K562 (cell line): ENCODE results near the gene DAPP1. TPM values are rescaled to one million over a fixed set of nuclear protein-coding genes. Genes with fewer than 3 reads are reported as not detected.

ENCODE experiments used
- ATAC-seq: fragments of 200-7000 bp; cut with Tn5 transposase; 3 replicates; pipeline ENCODE4 v1.9.1; 2020; ENCODE audit warnings: moderate library complexity
- BruUV-seq: library from RNA; stranded (reverse); fragments of 400-500 nt; replicated peaks from 2 replicates; lab custom pipeline; 2021; lab: Mats Ljungman, UMichigan
- CTCF ChIA-PET: fragments of 300-600 bp; formaldehyde crosslinking; extraction: SDS; loops from one replicate; lab custom pipeline; 2021; ENCODE audit warnings: low intra/inter-chr PET ratio; lab: Yijun Ruan, JAX
- POLR2A ChIA-PET: fragments of 300-600, 350-650 bp; sonication (Branson Sonifier 250); formaldehyde crosslinking; extraction: SDS; loops from one replicate; lab custom pipeline; 2021; ENCODE audit warnings: antibody characterized with exemption, inconsistent platforms; lab: Yijun Ruan, JAX
- DNase-seq, 4 experiments: peaks; one replicate each; pipeline versions ENCODE4 v3.0.0 to v3.0.0-alpha.2; 2011 to 2018; ENCODE audit warnings: low spot score in 3 of 4, mixed read lengths in 3 of 4; ENCODE audit errors: extremely low read depth in 1 of 4
- FAIRE-seq: peaks from 2 replicates; lab custom pipeline; 2011; peaks lifted over from hg19 to GRCh38; lab: Jason Lieb, UNC
- H2AFZ ChIP-seq: 2 replicates; pipeline ENCODE4 v1.6.0; 2011; ENCODE audit warnings: low read depth, low read length, control low read depth, inconsistent platforms
- H3K27ac ChIP-seq: fragments of 200-600 bp; 3 replicates; pipeline ENCODE4 v1.8.0; 2011; ENCODE audit warnings: low read depth, mild to moderate bottlenecking, control low read depth, inconsistent platforms, low read length, moderate library complexity, mixed read lengths; ENCODE audit errors: extremely low read depth
- H3K27me3 ChIP-seq, 2 experiments: fragments of 300-600 bp in 1 of 2; 2 replicates in 1 of 2; 3 replicates in 1 of 2; pipeline versions ENCODE4 v1.6.0 to v1.8.0; 2011; ENCODE audit warnings: inconsistent platforms in 2 of 2, low read length in 2 of 2, mild to moderate bottlenecking in 1 of 2, mixed read lengths in 1 of 2, moderate library complexity in 1 of 2; ENCODE audit not compliant: control insufficient read depth in 2 of 2, insufficient read depth in 2 of 2
- H3K36me3 ChIP-seq: fragments of 300-600 bp; 3 replicates; pipeline ENCODE4 v1.8.0; 2011; ENCODE audit warnings: mild to moderate bottlenecking, low read length, inconsistent platforms; ENCODE audit not compliant: control insufficient read depth, insufficient read depth
- H3K4me1 ChIP-seq, 2 experiments: fragments of 200-600 bp in 1 of 2; replicated peaks in 1 of 2; 2 replicates in 1 of 2; 3 replicates in 1 of 2; pipeline versions ENCODE4 v1.5.1 to v1.8.0; 2011; ENCODE audit warnings: inconsistent platforms in 2 of 2, low read length in 2 of 2, mild to moderate bottlenecking in 1 of 2, mixed read lengths in 1 of 2, moderate library complexity in 1 of 2; ENCODE audit not compliant: control insufficient read depth in 2 of 2, insufficient read depth in 2 of 2
- H3K4me2 ChIP-seq: 2 replicates; pipeline ENCODE4 v1.6.1; 2011; ENCODE audit warnings: low read length, control low read depth, inconsistent platforms, mixed read lengths; ENCODE audit not compliant: insufficient read depth
- H3K4me3 ChIP-seq: fragments of 200-600 bp; sonication (generic), shearing (Covaris generic); 2 replicates; pipeline ENCODE4 v1.5.1; 2016; ENCODE audit warnings: control low read depth, inconsistent platforms
- H3K79me2 ChIP-seq: fragments of 200-600 bp; 3 replicates; pipeline ENCODE4 v1.8.0; 2011; ENCODE audit warnings: low read length, inconsistent platforms; ENCODE audit not compliant: control insufficient read depth, insufficient read depth
- H3K9ac ChIP-seq, 2 experiments: 2 replicates each; pipeline versions ENCODE4 v1.6.0 to v1.6.1; 2011; ENCODE audit warnings: low read depth in 2 of 2, low read length in 2 of 2, control low read depth in 1 of 2, inconsistent platforms in 1 of 2, mild to moderate bottlenecking in 1 of 2, mixed read lengths in 1 of 2; ENCODE audit not compliant: insufficient read depth in 1 of 2
- H3K9me1 ChIP-seq: one replicate; pipeline ENCODE4 v1.6.0; 2011; ENCODE audit warnings: inconsistent platforms, mild to moderate bottlenecking, low read length, moderate library complexity; ENCODE audit not compliant: control insufficient read depth, insufficient read depth
- H3K9me3 ChIP-seq: replicated peaks from 2 replicates; pipeline ENCODE4 v1.5.1; 2011; ENCODE audit warnings: low read depth, low read length, inconsistent platforms; ENCODE audit not compliant: control insufficient read depth, insufficient read depth
- H4K20me1 ChIP-seq: replicated peaks from 2 replicates; pipeline ENCODE4 v1.6.1; 2011; ENCODE audit warnings: low read length, inconsistent platforms, mixed read lengths; ENCODE audit not compliant: control insufficient read depth, insufficient read depth
- CREM ChIP-seq: IDR thresholded peaks from 2 replicates; pipeline ENCODE4 v1.6.1; 2014; ENCODE audit warnings: antibody characterized with exemption, low read depth
- CTCF ChIP-seq, 3 experiments: IDR thresholded peaks in 2 of 3; conservative IDR thresholded peaks in 1 of 3; 2 replicates each; pipeline ENCODE4 v1.5.1; 2011 to 2012; ENCODE audit warnings: low read length in 3 of 3, mild to moderate bottlenecking in 3 of 3, control low read depth in 2 of 3, improper control_type of control experiment in 1 of 3, inconsistent platforms in 1 of 3, low read depth in 1 of 3, mixed read lengths in 1 of 3, moderate library complexity in 1 of 3; ENCODE audit not compliant: insufficient read depth in 2 of 3
- DEAF1 ChIP-seq: fragments of 450-650 bp; formaldehyde crosslinking; IDR thresholded peaks from 2 replicates; pipeline ENCODE4 v1.4.0; 2020; ENCODE audit warnings: mild to moderate bottlenecking, moderate library complexity
- NR0B1 ChIP-seq: fragments of 450-650 bp; IDR thresholded peaks from one replicate; pipeline ENCODE4 v1.6.1; 2018; ENCODE audit warnings: mild to moderate bottlenecking, moderate library complexity; ENCODE audit not compliant: partially characterized antibody
- RAD21 ChIP-seq, 2 experiments: fragments of 250-450 bp in 1 of 2; fragments of 450-650 bp in 1 of 2; sonication (Bioruptor Pico) in 1 of 2; formaldehyde crosslinking in 1 of 2; IDR thresholded peaks in 1 of 2; conservative IDR thresholded peaks in 1 of 2; 2 replicates each; pipeline versions ENCODE4 v1.4.0 to v1.8.0; 2020 to 2022; ENCODE audit warnings: mild to moderate bottlenecking in 2 of 2, moderate library complexity in 1 of 2
- SMC3 ChIP-seq: conservative IDR thresholded peaks from 2 replicates; pipeline ENCODE4 v1.6.1; 2011; ENCODE audit warnings: low read depth, low read length, improper control_type of control experiment; ENCODE audit not compliant: insufficient read depth
- ZNF282 ChIP-seq: sonication (generic); formaldehyde crosslinking; IDR thresholded peaks from 2 replicates; pipeline ENCODE4 v1.8.1; 2023; ENCODE audit warnings: missing genetic modification reagents
- WGBS: fragments of 100-300 bp; shearing (Covaris generic); methylation state at CpG from one replicate; pipeline ENCODE4 v1.1.6; 2016; ENCODE audit warnings: low coverage, mixed read lengths; ENCODE audit not compliant: insufficient coverage; ENCODE audit errors: missing lambda C conversion rate; 5-methylcytosine and 5-hydroxymethylcytosine counted together
- in situ Hi-C: fragments of 300-500 bp; cut with MboI; formaldehyde crosslinking; loops from 4 replicates; pipeline ENCODE4 v1.15.0; 2018; ENCODE audit warnings: inconsistent platforms, mixed read lengths
- intact Hi-C: fragments of 100-400 bp; cut with micrococcal nuclease; formaldehyde crosslinking; loops from 2 replicates; pipeline ENCODE4 v1.14.2; 2022
- polyA plus RNA-seq, 8 experiments: library from polyadenylated mRNA; depleted of rRNA in 4 of 8; stranded (reverse) in 5 of 8; unstranded in 3 of 8; fragments of >200 nt; fragmentation: Nextera tagmentation in 2 of 8; fragmentation: Illumina TruSeq in 1 of 8; extraction: Ambion mirVana in 2 of 8; extraction: Trizol in 1 of 8; gene quantifications; 2 replicates each; pipeline versions ENCODE4 v1.2.1 to v1.2.3, GENCODE V29; 2011 to 2014; ENCODE audit warnings: inconsistent platforms in 1 of 8, missing spikeins in 1 of 8
- total RNA-seq, 7 experiments: library from RNA; depleted of rRNA in 6 of 7; stranded (reverse); fragments of >200 nt in 6 of 7; fragmentation: Illumina TruSeq in 2 of 7; extraction: Trizol in 2 of 7; gene quantifications; 2 replicates each; pipeline versions ENCODE4 v1.2.1 to v1.2.3, GENCODE V29; 2011 to 2021; ENCODE audit warnings: low replicate concordance in 1 of 7

Gene DAPP1
- total and polyA plus RNA-seq, 9 of the 15 experiments (the other 6 are each of a cell fraction or from before 2014, with no cell fraction given) = 1.9 to 7.2 (median 3.6) TPM

GRCh38 chr4:99808260-99808857 is 8.3 kb upstream of the DAPP1 start:
- Histone ChIP-seq H4K20me1 (no peaks in the 10 kb centered on the region), H3K79me2 (no peaks in the 10 kb centered on the region), H3K9me1 (no peaks in the 10 kb centered on the region), H3K36me3 (no peaks in the 10 kb centered on the region), H3K4me3 (no peak overlapping the region), H3K9me3 (no peaks in the 10 kb centered on the region), H3K27ac (no peak overlapping the region), H2AFZ (no peak overlapping the region), H3K9ac (no peak overlapping the region), H3K4me2 (no peak overlapping the region), H3K4me1 (no peaks in the 10 kb centered on the region; a peak in 1 of 5 replicates), H3K27me3 (peaks cover 4 to 24% of the 10 kb centered on the region in 2 experiments; a peak in 3 of 5 replicates)
- CTCF ChIA-PET = interaction anchor here (1.5 to 2.8 kb wide), 2 partner anchors 77 to 247 kb away, joined by 6 to 24 read pairs; no protein-coding TSS in a partner anchor
- POLR2A ChIA-PET = interaction anchor here (0.7 to 1.8 kb wide), 4 partner anchors 9 to 140 kb away, joined by 3 to 5 read pairs (median 4); no protein-coding TSS in a partner anchor
- ATAC-seq = peak; percentile 94
- DNase-seq = peak; percentile 61 to 77 (median 68)
- BruUV-seq = no TSS peak
- peak; percentile 82 for FAIRE-seq
- WGBS = 23% methylated on average over 13 of the region's 13 CpGs
- intact Hi-C loops = loop anchor here (1.0 to 5.0 kb wide), 5 partner anchors 84 to 401 kb away; no protein-coding TSS in a partner anchor
- in situ Hi-C loops = no loop called here
- TF ChIP-seq CTCF (IDR thresholded peaks at IDR 0.05 in 2 of 3, conservative IDR thresholded peaks at IDR 0.05 in 1 of 3; ENCODE audit: insufficient read depth in 2 of 3, low read depth in 1 of 3, low read length in 3 of 3) (peak; percentile 85 to 89 (median 87)), NR0B1 (no peak), RAD21 (CRISPR knock-in tag; conservative IDR thresholded peaks at IDR 0.05 in 1 of 2, IDR thresholded peaks at IDR 0.05 in 1 of 2) (peak; percentile 90 to 93), ZNF282 (CRISPR knock-in tag) (no peak), DEAF1 (CRISPR knock-in tag) (peak; percentile 88), SMC3 (peak; percentile 61; the same call in 1 of the 2 replicates), CREM (peak; percentile 16; the same call in 1 of the 2 replicates)
